IPS DF 19.7 (cell line): ENCODE measurements around the gene STRIP2.
"Not testable (repeated sequence)": the region's sequence is repeated elsewhere in the genome, so short reads cannot be mapped to it uniquely, and the experiment has no call there.

Source experiments
- DNase-seq: peaks from one replicate; pipeline ENCODE4 v3.0.0-alpha.2; 2013; ENCODE audit warnings: low read depth, low spot score

STRIP2 gene

DNA sequence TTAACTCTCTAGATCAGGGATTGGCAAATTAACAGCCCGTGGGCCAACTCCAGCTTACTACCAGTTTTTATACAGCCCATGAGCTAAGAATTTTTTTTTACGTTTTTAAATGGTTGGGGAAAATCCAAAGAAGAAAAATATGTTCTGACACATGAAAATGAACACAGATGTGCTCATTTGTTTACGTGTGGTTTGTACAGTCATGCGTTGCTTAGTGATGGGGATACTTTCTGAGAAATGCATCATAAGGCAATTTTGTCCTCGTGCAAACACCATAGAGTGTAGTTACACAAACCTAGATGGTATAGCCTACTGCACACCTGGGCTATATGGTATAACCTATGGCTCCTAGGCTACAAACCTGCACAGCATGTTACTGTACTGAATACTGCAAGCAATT is 59.8 kb downstream of the STRIP2 start:
- no peak for DNase-seq

- no peak for DNase-seq
Observed at GRCh38 chr7:129495987-129496386, 61.8 kb downstream of the STRIP2 start.

DNA sequence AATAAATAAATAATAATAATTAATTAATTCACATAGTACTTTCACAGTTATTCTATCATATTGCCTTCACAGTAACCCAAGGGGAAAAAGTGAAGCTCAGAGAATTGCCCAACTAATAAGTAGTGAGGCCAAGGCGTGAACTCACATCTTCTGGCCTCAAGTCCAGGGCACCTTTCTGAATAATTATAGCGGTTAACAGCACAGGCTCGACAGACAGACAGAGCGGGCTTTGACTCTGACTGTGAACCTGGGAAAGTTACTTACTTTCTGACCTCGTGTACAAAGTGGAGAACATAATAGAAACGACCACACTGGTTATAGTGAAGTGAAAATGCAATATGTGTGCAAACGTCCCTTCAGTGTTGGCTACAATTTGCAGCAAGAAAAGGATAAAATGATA is 62.4 kb downstream of the STRIP2 start:
- DNase-seq: no peak

DNA sequence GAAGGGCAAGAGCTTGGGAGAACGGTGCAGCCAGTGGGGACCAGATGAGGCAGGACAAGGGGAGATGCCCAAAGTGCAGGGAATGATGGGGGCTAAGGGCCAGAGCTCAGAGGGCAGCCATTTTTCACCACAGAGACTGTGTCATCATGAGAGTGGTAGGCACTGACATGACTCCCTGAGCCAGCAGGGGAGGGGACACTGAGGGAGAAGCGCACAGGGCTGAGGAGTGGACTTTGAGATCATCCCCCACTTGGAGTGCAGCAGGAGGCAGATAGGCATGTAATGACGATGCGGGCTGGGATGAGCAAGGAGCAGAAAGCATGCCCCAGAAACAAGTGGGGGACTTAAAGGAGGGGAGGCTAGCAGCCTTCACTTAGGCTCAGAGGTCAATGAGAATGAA is 62.9 kb downstream of the STRIP2 start:
- DNase-seq: no peak

- no peak for DNase-seq
Observed at GRCh38 chr7:129498021-129498420, 63.8 kb downstream of the STRIP2 start.

GRCh38 chr7:129499999-129500398 is 65.8 kb downstream of the STRIP2 start:
- no peak for DNase-seq

DNA sequence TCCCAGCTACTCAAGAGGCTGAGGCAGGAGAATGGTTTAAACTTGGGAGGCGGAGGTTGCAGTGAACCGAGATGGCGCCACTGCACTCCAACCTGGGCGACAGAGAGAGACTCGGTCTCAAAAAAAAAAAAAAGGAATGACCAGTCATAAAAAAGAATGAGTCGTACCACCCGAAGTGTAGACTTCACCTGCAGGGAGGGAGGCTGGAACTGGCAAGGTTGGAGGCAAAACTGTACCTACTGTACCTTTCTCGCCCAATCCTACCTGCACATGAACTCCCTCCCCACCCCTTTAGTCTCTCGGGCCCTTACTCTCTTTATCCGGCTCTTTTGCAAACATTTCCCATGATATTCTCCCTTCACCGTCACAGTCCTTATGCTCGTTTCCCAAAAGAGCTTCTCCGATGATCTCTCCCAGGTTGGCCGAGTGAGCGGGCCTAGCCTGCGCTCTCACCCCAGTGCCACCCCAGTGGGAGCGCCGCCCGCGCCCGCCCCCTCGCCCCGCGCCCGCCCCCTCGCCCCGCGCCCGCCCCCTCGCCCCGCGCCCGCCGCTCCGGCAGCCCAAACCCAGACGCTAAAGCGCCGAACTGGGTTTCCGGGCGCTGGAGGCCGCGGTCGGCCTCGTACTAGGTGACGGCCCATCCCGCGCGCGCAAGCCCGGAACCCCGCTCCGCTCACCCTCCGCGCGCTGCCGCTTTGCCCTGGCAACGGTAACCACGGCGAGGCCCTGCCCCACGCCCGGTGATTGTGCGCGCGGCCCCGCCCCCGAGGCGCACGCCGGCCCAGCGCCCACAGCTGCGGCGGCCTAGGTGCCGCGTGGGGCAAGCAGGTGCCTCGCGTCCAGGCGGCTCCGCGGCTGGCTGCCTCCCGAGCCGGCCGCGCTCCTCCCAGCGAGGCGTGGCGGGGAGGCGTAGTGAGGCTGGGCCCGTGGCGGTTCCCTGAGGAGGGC is 67.8 kb downstream of the STRIP2 start, which contains the start of gene SMKR1:
TSS of gene SMKR1 (plus strand) at position 772 of the 948 bp plus-strand sequence. CDS start 294 bp downstream, outside the sequence.
- DNase-seq: no peak

DNA sequence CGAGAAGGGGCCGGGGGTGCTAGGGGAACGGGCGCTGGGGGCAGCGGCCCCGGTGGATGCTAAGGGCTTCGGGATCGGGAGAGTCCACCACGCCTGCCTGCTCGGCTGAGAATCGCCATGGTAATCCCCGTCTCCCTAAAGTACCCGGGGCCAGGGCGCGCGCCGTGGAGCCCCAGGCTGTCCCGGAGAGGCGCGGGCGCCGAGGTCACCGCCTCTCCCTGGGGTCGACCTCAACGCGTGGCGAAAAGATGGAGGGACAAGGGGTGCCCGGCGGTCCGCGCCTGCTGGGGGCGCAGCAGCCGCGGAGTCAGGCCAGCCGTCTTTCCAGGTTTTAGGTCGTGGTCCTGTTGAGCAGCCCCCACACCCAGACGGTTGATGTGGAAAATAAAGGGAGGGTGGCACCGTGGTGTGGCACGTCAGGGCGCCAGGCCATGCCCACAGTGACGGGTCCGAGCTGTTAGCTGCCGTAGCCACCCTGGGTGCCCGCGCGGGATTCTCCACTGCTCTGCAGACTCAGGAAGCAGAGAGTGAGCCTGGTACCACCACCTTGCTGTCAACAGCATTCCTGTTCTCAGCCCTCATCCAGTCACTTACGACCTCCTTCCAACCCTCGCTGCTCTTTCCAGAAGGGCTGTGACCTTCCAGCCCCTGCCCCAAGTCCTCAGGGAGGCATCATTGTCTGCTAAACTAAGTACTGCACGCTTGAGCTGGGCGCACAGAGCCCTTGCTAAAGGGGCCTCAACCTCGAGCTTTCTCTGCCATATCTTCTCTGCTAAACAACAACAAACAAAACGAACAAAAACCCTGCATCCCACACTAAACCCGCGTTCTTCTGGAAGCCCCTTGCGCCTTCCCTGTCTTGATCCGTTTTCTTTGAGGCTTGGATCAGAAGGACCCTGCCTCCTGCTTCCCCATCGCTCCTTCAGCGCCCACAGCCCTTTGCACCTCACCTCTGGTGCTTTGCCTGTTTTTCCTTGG is 68.8 kb downstream of the STRIP2 start:
- DNase-seq: no peak

- DNase-seq: no peak
Observed at GRCh38 chr7:129503725-129504124, 69.5 kb downstream of the STRIP2 start.

GRCh38 chr7:129512192-129512591 is 78.0 kb downstream of the STRIP2 start:
- DNase-seq: no peak

DNA sequence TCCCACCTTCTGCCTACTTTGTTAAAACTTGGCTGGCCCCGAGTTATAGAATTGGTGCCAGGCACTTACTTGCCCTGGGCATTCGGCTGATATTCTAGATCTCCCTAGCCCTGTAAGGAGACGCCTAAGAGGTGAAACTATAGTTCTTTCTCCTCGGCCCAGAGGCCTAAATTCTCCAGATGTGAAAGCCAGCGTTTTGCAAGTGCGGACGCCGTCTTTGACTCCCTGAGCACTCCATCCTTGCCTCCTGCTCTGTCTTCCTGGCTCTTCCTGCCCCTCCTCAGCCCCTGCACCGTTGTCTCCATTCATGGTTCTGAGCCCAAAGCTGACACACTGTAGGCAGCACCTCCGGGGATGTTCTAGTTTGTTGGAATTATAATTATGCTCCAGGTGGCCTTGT is 79.3 kb downstream of the STRIP2 start:
- no peak for DNase-seq

GRCh38 chr7:129514683-129515082 is 80.5 kb downstream of the STRIP2 start:
- no peak for DNase-seq

- DNase-seq: no peak
Observed at GRCh38 chr7:129515381-129515780, 81.1 kb downstream of the STRIP2 start.

GRCh38 chr7:129517931-129518330 is 83.7 kb downstream of the STRIP2 start:
- no peak for DNase-seq

GRCh38 chr7:129519464-129519863 is 85.2 kb downstream of the STRIP2 start:
- DNase-seq: no peak

DNA sequence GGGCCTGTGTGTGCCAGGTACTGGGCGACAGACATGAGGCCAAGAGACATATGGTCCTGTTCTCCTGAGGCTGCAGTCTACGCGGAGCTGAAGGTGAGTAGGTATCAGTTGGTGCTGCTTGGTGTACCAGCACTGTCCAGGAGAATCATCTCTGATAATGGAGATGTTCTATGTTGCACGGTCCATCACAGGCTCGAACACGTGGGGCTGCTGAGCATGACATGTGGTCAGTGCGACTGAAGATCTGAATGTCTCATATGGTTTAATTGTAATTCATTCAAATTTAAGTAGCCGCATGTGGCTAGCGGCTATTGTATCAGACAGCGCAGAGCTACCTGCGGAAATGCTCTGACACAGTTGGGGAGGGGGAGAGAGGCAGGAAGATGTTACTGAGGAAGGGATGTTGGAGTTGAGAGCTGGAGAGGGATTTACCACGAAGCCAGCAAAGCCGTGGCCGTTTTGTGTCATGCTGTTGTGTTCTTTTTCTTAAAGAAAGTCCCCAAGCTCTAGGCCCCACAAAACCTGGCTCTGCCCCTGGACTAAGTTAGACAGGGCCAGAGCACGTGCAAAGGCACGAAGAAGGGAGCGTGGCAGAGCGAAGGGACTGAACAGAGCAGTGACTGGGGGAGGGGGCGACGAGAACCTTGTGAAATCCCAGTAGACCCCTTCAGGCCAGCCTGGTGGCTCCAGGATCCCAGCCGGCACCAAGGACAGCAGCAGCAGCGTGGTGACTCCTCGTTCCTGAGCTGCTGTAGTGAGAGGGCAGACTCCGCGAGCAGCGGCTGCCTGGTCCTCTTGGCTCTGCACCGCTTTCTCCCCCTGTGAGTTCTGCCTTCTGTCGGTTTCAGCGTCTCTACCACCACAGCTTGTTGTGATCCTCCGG is 88.1 kb downstream of the STRIP2 start:
- no peak for DNase-seq

DNA sequence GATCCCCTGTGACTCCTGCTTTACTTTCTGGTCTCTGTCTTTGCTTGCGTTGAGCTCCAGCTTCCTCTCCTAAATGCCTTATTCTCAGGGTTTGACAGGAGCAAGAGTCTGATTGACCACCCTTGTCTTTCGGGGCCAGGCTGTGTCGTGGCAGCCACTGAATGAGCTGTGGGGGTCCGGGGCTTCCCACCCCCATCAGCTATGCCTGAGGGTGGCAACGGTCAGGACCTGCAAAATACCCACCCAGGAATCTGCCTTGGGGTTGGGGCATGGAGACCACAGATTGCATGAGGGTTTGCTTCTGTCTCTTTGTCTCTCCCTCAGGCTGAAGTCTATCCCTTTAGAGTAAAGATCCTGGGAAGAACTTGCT is 88.7 kb downstream of the STRIP2 start:
- DNase-seq: no peak

GRCh38 chr7:129523924-129524323 is 89.7 kb downstream of the STRIP2 start:
- no peak for DNase-seq

- DNase-seq: not testable (repeated sequence)
Observed at GRCh38 chr7:129524405-129524804, 90.2 kb downstream of the STRIP2 start.

GRCh38 chr7:129525225-129525862 is 91.1 kb downstream of the STRIP2 start:
- DNase-seq: no peak

DNA sequence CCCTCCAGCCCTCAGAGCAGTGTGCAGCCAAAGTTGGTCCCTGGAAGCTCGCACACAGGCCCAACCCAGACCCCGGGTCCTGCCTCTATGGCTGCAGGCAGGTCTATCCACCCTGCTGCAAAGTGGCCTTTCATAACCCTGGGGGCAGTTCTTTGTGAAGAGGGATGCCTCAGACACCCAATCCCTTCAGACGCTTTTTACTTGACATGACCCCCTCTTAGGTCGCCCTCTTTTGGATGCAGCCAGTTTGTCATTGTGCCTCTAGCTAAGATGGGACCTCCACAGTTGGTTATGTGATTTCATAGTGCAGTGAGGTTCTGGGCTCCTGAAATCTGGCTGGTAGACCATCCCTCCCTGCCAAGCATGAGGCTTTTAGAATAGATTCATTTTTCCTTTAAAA is 95.4 kb downstream of the STRIP2 start:
- DNase-seq: no peak
